ENCODE measurements around the gene ABCD3.

ABCD3 gene

DNA sequence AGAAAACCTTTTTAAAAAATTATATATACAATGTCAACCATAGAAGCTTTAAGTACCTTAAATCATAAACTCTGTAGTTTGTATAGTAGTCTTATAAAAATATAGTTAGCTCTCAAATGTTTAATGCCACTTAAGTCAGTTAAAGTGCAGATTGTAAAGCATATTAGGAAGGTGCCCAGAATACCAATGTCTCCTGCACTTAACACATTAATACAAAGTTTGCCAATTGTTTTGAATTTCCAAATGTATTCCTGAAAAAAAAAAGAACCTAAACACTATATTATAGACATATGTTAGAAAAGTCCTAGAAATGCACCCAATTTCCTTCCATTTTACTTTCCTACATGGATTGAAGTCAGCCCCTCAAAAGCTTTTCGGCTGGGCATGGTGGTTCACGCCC is 111.2 kb downstream of the ABCD3 start:
- DNase-seq, result no peak

DNA sequence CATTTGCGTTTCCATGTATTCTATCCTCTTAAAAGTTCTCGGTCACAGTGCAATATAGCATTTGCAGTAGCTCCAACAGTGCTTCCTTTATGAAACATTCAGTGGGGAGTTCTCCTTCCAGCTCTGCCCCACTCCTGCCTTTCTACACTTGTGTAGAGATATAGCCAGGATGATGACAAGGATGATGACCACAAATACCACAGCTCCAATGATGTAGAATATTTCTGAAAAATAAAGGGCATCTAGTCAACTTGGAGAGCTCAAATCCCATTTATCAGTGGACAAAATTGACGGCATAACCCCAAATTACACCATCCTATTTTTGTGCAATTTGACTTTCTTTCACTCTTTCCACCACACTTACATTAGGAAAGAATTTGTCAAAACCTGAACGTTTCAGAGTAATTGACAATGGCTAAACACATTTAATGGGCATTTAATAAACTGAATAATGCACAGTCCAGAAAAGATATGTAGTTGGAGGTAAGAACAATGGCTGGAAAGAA is 112.2 kb downstream of the ABCD3 start:
- no peak for DNase-seq

DNA sequence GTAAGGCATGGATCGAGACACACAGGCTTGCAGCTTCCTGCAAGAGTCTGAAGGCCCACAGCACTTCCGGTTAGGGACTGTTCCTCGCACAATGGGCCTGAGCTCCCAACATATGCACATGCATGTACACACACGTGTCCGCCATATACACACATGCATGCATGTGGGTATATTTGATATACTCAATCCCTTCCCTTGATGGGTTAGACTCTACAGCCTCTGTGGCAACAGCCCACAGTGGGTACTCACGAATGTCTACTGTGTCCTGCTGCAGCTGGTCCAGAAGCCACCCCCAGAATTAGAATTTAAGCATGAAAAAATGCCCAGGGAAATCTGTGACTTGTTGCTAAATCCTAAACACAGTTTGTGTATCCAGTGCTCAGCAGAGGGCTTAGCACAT is 113.5 kb downstream of the ABCD3 start:
- DNase-seq, result no peak

DNA sequence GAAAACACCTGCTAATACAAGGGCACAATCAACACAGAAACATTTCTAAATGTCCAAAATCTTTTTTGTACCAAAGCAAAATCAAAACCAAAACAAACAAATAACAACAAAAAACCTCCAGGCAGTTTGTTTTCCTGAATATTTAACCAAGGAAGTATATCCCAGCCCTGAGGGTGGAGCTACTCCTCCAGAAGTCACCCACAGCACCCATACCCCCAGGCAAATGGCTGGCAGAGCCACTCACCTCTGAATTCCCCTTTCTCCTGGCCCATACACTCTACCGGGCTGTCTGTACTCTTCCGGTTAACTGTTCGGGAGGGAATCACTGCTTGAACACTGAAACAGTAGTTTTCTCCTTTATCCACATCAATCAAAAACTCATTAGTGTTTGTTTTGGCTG is 113.9 kb downstream of the ABCD3 start:
- no peak for DNase-seq

DNA sequence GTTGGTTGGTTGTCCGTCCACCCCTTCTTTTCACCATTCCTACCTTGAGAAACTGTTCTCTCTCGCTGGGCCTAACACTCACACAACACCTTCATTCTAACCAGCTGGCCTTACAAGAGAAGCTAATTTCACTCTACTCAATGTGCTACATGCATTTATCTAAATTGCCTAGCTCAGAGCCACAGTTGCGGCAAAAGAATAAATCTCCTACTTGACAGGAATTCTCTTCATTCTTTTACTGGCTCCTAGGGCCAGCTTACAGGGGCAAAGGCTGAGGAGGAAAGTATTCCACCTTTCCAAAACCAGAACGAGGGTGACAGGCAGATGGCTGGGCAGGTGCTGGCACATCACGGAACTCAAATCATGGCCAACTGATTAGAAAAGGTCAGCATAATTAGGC is 116.9 kb downstream of the ABCD3 start:
- DNase-seq, result no peak

DNA sequence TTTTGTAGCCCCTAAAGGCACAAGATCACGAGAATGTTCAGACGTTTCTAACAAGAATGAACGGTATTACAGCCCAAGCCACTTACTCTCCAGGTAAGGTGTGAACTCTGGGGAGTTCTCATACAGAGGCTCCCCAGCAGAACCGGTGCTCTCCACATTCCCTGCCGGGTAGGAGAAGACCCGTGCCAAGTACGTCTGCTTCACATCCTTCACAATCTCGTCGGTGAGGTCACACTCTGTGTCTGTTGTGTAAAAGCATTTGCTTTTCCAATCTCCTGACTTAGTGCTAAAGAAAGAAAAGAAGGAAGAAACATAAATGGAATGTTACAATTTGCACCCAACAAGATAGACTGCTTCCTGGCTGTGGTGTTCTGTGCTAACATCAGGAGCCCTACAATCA is 117.7 kb downstream of the ABCD3 start:
- DNase-seq, result no peak

DNA sequence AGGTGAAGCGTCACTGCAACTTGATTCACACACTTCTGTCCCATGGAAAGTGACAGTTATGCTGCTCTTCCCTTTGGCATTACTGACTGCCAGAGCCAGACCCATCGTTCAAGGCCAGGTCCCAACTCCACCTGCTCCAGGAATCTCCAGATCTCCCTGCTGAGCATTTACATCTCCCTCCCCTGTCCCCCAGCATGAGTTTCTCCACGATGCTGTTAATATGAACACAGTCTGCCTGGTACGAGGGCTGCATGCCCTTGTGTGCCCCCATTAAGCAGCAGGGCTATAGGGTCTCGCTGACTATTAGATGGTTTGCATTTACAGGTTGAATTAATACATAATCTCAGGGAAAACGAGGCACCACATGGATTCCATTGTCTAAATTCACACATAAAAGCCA is 119.1 kb downstream of the ABCD3 start:
- DNase-seq, result no peak

DNA sequence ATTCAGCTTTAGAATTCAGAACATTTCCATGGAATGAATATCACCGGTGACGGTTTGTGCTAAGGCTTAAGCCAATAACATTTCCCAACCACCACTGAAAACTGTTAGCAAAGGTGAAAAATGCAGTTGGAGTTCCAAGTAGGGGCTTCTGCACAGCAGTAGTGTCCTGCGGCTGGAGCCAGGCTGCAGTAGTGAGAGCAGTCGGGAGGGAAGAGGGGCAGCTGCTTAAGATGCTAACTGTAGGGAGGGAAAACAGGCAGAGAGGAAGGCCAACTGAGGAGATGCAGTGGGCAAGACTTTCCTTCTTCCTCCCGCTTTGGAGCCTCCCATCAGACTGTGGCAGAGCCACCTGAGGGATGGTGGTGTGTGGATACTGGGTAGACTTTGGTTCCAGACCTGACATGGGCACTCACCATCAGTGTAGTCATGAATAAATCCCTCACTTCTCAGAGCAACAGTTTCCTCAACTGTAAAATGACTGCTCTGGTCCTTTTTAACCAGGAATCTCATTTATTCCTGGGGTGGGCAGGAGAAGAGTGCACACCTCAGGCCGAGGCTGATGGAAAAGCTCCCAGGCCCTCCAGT is 120.1 kb downstream of the ABCD3 start:
- DNase-seq, result no peak

DNA sequence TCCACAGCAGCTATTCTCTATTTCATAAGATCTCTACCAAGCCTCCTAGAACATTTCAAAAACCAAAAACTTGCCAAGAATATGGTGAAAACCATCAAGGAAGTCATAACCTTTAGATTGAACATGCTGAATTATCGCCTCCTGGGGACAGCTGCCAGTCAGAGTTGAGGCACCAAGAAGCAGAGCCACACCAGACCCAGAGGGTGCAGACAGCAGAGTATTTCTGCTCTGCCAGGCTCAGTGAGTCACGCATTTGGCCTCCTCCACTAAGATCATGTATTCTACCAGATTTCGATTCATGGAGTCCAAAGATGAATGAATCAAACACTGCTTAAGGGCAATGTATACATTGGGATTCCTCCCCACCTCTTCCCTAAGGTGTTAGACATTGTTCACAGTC is 121.3 kb downstream of the ABCD3 start:
- DNase-seq, result no peak

DNA sequence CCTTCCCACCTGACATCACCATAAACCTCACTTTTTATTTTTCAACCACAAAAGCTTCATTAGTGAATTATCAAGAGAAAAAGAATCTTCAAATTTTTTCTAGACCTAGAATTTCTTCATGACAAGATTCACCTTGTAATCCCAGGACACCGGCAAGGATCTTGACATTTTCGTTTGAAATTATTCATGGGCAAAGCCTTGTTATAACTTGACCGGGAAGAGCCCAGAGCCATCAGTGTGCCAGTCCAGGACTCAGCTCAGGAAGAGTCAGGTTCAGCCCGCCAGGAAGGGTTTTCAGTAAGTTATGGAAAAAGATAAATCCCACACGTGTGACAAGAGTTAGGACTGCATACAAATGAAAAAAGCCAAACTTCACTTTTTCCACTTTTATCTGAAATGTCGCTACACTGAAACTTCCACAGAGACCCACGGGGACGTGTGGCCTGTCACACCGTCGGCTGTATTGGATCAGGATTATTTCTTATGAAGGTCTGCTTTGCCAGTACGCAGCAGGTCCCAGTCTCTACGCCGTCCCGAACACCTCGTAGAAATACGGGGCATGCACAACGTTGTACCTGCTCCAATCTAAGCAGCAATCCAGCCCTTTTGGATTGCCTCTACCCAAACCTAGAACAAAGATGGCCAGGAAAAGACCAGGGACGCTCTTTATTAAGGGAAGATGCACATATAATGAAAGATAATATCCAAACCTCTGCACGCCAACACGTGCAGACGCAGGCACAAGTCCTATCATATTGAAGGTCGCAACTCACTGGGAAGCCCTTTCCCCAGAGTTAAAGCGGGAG is 122.5 kb downstream of the ABCD3 start:
- no peak for DNase-seq

DNA sequence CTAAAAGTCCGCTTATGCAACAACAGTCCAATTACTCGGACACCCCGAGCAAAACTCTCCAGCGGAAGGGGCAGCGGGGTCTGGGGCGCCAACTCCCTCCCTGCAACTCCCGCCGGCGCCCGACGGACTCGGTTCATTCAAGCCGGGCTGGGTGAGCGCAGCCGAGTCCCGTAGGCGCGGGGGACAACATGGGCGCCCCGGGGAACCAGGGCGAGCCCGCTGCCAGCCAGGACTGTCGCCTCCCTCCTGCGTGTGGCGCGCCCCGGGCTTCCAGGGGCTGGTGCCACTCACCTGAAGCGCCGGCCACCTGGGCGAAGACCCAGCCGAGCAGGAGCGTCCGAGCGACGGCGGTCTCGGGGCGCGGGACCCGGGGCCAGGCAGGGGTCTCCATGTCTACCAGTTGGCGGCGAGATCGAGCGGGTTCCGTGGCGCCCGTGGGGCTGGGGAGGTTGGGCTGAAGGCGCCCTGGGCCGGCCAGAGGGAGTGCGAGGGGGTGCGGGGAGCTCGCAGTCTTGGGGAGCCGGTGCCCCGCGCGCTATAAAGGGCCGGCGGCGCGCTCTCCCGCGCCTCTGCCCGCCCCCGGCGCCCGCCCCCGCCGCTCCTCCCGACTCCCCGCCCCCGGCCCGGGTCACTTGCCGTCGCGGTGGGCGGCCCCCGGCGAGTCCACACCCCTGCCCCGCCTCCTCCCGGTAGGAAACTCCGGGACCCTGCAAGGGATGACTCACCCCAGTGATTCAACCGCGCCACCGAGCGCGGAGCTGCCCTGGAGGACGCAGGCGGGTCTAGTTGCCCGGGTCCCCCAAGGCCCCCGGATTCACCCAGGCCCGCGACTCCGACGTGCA is 123.3 kb downstream of the ABCD3 start, which contains the start of gene F3:
TSS of gene F3 (minus strand) at position 514 of the 842 bp plus-strand sequence. CDS start at position 391, 123 bp downstream.
- peak; percentile 12 for DNase-seq

DNA sequence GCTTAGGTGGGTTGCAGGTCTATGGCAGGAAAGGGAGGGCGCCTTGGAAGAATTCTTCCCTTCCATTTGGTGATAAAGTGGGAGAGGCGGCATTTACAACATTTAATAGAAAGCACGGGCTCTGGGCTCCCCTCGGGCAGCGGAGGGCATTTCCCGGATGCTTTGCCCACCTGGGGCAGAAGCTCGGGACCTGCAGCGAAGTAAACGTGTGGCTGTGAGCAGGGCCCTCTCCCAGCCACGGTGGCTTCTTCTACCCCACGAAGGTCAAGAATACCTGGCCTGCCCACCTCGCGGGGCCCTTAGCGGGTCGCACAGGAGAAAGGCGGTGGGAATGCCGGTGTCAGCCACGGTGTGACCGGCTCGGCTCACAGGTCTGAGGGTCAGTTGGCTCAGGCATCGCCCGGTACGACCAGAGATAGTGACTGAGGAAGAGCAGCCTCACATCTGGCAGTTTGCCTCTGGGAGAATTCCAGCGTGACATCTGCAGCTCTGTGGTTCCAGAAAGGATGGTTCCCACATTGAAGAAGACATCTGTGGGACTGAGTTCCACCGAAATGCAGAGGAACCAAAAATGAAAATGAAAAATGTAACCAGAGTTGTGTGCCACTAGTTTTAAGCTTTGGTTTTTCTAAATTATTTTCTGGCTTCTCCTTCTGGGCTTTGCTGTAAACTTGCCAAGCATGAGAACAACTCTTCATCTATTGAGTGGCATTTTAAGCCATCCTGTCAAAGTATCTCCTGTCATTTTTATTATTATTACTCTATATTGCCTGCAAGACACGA is 124.1 kb downstream of the ABCD3 start:
- DNase-seq, result no peak

DNA sequence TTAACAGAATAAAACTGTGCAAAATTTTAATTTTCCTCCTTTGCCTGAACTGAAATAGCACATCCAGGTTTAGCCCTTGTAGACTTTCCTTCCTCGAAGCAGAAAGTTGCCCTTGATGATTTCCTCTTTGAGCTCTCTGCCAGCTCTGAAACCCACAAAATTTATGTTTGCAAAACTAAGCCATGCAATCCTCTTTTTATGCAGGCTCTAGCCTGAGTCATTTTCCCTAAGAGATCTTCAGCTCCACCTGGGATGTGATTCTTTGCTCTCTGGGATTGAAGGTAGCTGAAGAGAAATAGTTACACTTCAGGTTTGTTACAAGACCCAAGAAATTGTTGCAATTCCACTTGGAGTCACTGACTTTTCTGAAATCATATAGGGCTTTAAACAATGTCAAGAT is 124.8 kb downstream of the ABCD3 start:
- no peak for DNase-seq

DNA sequence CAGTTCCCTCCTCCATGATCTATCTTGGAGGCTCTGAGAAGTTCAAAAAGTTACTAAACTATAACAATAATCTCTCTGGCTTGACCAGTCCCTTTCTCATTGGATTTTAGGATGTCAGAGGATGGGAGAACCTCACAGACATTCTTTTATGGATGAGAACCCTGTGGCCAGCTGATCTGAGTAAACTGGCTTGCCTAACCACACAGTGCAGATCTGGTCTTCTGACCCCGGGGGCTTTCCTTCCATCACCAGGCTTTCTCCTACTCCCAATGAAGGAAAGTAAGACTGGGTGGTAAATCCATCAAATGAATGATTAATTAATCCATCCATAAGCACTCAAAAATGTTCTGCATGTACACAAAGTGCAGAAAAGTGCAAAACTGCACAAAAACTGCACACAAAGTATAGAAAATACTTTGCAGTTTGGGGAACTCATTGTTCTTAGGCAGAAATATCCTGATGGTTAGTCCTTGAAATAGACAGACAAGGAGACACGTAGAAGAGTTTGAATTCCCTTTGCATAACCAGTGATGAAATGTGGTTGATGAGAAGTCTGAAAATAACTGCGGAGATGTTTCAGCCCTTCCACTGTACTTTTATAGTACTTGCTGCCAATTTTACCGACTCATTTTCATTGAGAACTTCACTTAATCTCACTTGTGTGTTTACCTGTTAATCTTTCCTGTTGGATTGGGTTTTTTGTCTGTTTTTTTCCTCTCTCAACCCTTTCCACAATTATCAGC is 125.9 kb downstream of the ABCD3 start:
- no peak for DNase-seq

DNA sequence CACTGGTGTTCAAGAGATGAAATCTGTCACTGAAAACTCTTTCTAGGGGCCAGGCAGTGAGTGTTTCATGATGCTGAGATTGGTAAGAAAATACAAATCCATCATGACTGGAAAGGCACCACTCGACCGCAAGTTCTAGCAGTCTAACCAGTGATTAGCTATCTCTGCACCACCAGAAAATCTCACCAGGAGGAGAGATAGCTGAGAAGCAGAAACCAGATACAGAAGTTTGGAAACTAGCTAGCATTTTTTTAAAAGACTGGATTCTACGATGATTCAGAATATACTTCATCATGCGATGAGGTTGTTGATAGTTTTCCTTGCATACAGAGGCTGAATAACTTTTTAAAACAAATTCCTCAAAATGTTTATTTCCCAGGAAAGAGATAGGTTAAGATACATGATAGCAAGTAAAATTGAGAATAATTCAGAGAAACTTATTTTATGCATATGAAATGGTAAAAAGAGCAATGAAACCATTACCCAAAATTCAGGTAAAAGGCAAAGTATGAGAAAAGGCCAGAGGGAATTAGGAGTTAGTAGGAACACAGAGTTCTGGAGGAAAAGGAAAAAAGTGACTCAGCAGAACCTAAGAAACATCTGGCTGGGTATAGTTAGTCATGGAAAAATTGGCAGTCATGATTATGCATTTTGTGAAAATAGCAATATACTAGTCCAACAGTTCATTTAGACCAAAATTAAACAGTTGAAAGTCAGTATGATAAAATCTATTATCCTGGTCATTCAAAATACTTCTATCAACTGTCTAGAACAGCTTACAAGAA is 126.7 kb downstream of the ABCD3 start:
- DNase-seq, result no peak

DNA sequence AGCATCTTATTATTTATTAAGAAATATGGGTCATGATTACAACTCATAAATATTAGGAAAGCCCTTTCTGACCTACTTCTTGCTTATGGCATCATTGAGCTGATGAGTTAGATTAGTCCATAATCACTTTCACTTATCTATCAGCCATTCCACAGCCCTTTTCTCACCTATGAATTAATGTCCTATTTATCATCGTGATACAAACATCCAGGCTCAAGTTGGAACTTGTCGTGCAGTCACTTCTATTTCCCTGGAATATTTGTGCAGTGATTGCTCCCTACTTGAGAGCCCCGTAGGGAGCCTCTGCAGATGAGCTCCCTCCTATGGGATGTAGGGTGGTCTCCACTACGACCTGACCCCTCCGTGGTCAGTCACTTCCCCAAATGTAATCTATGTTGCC is 131.5 kb downstream of the ABCD3 start:
- no peak for DNase-seq

DNA sequence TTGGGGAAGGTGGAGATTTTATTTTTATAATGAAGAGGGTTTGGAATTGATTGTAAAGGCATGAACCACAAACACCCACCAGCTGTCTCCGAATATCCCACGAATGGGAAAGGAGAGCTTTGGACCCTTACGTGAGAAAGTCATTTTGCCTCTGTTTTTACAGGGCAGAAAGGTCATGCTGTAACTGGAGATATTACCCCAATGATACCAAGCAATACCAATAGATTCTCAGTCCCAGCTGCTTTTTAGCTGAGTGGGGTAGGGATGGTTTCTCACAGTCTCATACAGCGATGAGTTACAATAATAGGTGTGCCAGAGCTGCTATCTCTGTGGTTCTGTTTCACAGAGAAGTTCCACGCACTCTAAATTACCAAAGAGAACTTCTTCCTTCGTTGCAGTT is 132.2 kb downstream of the ABCD3 start:
- no peak for DNase-seq

DNA sequence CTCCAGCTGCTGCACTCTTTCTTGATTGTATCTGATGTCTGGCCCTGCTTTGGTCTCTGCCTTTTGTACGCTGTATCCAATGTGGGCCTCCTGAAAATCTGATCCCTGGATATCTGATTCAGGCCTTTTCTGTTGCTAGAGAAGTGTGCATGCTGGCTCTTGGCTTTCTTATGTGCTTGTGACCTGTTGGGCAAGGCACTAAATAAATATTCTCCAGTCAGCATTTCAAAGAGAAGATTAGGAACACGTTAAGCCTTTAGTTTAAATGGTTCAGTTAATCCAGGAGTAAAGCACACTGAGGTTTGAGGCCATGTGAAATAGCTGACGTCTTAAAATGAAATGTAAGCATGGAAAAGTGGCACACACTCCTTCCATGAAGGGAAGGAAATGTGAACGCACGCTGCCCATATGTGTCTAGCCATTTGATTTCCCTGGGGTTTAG is 132.6 kb downstream of the ABCD3 start:
- DNase-seq, result no peak

DNA sequence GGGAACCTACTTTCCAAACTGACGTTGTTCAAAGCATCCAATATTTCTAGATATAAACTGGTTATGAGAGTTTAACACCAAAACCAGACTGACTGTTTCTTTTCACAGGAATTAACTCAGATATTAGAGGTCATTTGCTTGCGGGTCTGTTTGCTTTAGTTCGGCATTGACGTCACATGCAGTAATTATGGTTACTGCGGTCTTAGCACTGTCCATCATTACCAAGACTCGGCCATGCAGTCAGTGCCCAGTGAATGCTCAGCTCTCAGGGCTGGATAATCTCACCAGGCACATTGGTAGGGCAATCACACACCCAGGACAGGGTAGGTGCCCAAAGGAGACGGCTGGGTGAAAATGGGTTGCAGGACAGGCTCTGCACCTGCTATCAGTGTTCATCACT is 133.3 kb downstream of the ABCD3 start:
- DNase-seq, result no peak

DNA sequence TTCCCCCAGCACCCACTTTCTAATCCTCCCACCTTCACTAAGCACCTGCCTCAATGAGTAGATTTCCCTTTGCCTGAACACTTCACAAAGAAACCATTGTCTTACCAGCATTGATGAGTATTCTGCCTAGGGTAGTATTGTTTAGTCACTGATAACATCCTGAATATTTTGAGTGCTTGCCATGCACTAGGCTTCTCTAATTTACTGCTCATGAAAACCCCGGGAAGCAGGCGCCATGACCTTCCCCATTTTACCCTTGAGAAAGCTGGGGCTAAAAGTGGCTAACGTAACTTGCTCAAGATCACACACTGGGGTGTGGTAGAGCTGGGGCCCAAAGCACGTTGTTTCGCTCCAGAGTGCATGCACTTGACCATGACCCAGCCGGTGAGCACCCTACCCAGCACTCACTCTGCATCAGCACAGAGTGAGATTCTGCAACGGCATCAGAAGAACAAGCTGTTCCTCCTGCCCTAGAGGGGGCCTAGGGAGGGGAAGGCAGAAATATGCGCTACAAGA is 133.9 kb downstream of the ABCD3 start:
- DNase-seq, result no peak

DNA sequence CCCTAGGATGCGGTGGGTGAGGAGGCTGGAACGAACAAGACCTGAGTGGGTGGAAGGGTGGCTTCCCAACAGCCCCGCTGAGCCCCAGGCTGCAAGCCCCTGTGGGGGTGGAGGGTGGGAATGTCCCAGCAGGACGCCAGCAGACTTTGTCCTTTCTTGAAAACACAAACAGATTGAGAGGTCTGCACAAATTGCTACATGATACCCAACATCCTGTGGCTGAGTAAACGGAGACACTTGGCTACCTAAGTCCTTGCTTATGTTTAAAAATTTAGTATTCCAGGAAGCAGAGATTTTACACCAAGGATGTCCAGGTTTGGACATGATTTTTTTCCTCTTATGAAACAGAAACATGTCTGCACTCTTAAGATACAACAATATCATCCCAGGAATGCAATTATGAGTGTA is 135.1 kb downstream of the ABCD3 start:
- no peak for DNase-seq

Measured in effector CD4-positive, alpha-beta T cell (primary cell).